ENCODE results near the gene RNF126.
"Not testable (repeated sequence)": the region's sequence is repeated elsewhere in the genome, so short reads cannot be mapped to it uniquely, and the experiment has no call there.

RNF126 gene

GRCh38 chr19:621819-622218 is 41.2 kb downstream of the RNF126 start:
- Histone ChIP-seq H3K9me3 (ENCODE audit: control insufficient read depth, insufficient read depth, low read length) (no peaks in the 10 kb centered on the region), H3K36me3 (ENCODE audit: control insufficient read depth, low read length) (peaks cover 44% of the 10 kb centered on the region), H3K9me2 (replicated peaks; ENCODE audit: control insufficient read depth, low read length) (no peaks in the 10 kb centered on the region)

DNA sequence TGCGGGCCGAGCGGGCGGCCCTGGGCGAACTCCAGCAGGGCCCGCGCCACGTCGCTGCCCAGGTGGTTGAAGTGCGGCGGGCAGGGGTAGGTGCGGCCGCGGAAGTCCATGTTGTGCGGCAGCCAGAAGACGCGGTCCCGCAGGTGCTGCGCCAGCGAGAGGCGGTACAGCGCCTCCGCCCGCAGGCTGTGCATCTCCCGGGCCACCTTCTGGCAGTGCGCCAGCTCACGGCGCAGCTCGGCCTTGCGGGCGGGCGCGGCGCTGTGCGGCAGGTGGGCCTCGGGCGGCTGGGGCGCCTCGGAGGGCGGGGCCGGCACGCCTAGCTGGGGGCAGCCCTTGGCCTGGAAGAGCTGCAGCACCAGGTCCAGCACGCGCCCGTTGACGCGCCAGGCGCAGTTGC is 41.8 kb downstream of the RNF126 start:
- not testable (repeated sequence) for H3K27me3 ChIP-seq (ENCODE audit: control insufficient read depth, low read length); H3K79me2 ChIP-seq (ENCODE audit: control insufficient read depth, low read length); H3K9me3 ChIP-seq (ENCODE audit: control insufficient read depth, insufficient read depth, low read length); H3K4me2 ChIP-seq (ENCODE audit: low read length); H3K9me2 ChIP-seq (replicated peaks; ENCODE audit: control insufficient read depth, low read length); H3K4me1 ChIP-seq (ENCODE audit: control insufficient read depth, low read length); H3K27ac ChIP-seq (ENCODE audit: low read depth, low read length); H3F3A ChIP-seq (ENCODE audit: control insufficient read depth, insufficient read depth); H4K20me1 ChIP-seq (ENCODE audit: control insufficient read depth, insufficient read depth, low read depth, low read length); H3K4me3 ChIP-seq (ENCODE audit: low read length)
- peaks cover 44% of the 10 kb centered on the region for H3K36me3 ChIP-seq (ENCODE audit: control insufficient read depth, low read length)

More at GRCh38 chr19:621819-622218, 41.2 kb downstream of the RNF126 start:
- H3K4me3 ChIP-seq (ENCODE audit: low read length) = no peak overlapping the region
- no peaks in the 10 kb centered on the region for H4K20me1 ChIP-seq (ENCODE audit: control insufficient read depth, insufficient read depth, low read depth, low read length)
- TF ChIP-seq EZH2phosphoT487 (IDR thresholded peaks at IDR 0.05; ENCODE audit: borderline replicate concordance, low read length) (no peak), CTCF (IDR thresholded peaks at IDR 0.05; ENCODE audit: low read depth, low read length, poor library complexity, severe bottlenecking) (no peak)
- no peaks in the 10 kb centered on the region for H3F3A ChIP-seq (ENCODE audit: control insufficient read depth, insufficient read depth)
- H3K4me2 ChIP-seq (ENCODE audit: low read length) = no peak overlapping the region
- no peaks in the 10 kb centered on the region for H3K79me2 ChIP-seq (ENCODE audit: control insufficient read depth, low read length)
- H3K4me1 ChIP-seq (ENCODE audit: control insufficient read depth, low read length) = no peaks in the 10 kb centered on the region
- H3K27me3 ChIP-seq (ENCODE audit: control insufficient read depth, low read length) = no peaks in the 10 kb centered on the region
- no peak overlapping the region for H3K27ac ChIP-seq (ENCODE audit: low read depth, low read length)

- H3K4me1 ChIP-seq (ENCODE audit: control insufficient read depth, low read length) = no peaks in the 10 kb centered on the region
- no peak overlapping the region for H3K27ac ChIP-seq (ENCODE audit: low read depth, low read length)
- no peaks in the 10 kb centered on the region for H4K20me1 ChIP-seq (ENCODE audit: control insufficient read depth, insufficient read depth, low read depth, low read length)
- H3K4me3 ChIP-seq (ENCODE audit: low read length) = no peak overlapping the region
- no peak overlapping the region for H3K4me2 ChIP-seq (ENCODE audit: low read length)
- no peaks in the 10 kb centered on the region for H3K9me2 ChIP-seq (replicated peaks; ENCODE audit: control insufficient read depth, low read length)
- TF ChIP-seq CTCF (IDR thresholded peaks at IDR 0.05; ENCODE audit: low read depth, low read length, poor library complexity, severe bottlenecking) = no peak
- TF ChIP-seq EZH2phosphoT487 (IDR thresholded peaks at IDR 0.05; ENCODE audit: borderline replicate concordance, low read length) = no peak
- H3K79me2 ChIP-seq (ENCODE audit: control insufficient read depth, low read length) = no peaks in the 10 kb centered on the region
- H3K9me3 ChIP-seq (ENCODE audit: control insufficient read depth, insufficient read depth, low read length) = no peaks in the 10 kb centered on the region
- no peaks in the 10 kb centered on the region for H3K27me3 ChIP-seq (ENCODE audit: control insufficient read depth, low read length)
- H3F3A ChIP-seq (ENCODE audit: control insufficient read depth, insufficient read depth) = no peaks in the 10 kb centered on the region
- peaks cover 44% of the 10 kb centered on the region for H3K36me3 ChIP-seq (ENCODE audit: control insufficient read depth, low read length)
These were observed 42.7 kb downstream of the RNF126 start for GRCh38 chr19:620166-620862.

GRCh38 chr19:619286-620002 is 43.6 kb downstream of the RNF126 start:
- no peaks in the 10 kb centered on the region for H3K4me1 ChIP-seq (ENCODE audit: control insufficient read depth, low read length)
- H3K27ac ChIP-seq (ENCODE audit: low read depth, low read length) = no peak overlapping the region
- H4K20me1 ChIP-seq (ENCODE audit: control insufficient read depth, insufficient read depth, low read depth, low read length) = no peaks in the 10 kb centered on the region
- no peaks in the 10 kb centered on the region for H3K27me3 ChIP-seq (ENCODE audit: control insufficient read depth, low read length)
- no peak overlapping the region for H3K4me3 ChIP-seq (ENCODE audit: low read length)
- peaks cover 48% of the 10 kb centered on the region for H3K36me3 ChIP-seq (ENCODE audit: control insufficient read depth, low read length)
- H3F3A ChIP-seq (ENCODE audit: control insufficient read depth, insufficient read depth) = no peaks in the 10 kb centered on the region
- no peaks in the 10 kb centered on the region for H3K9me2 ChIP-seq (replicated peaks; ENCODE audit: control insufficient read depth, low read length)
- TF ChIP-seq CTCF (IDR thresholded peaks at IDR 0.05; ENCODE audit: low read depth, low read length, poor library complexity, severe bottlenecking) (no peak), EZH2phosphoT487 (IDR thresholded peaks at IDR 0.05; ENCODE audit: borderline replicate concordance, low read length) (no peak)
- H3K4me2 ChIP-seq (ENCODE audit: low read length) = no peak overlapping the region
- no peaks in the 10 kb centered on the region for H3K9me3 ChIP-seq (ENCODE audit: control insufficient read depth, insufficient read depth, low read length)
- no peaks in the 10 kb centered on the region for H3K79me2 ChIP-seq (ENCODE audit: control insufficient read depth, low read length)

Measured in DOHH2 (cell line).